ENCODE data around the gene LRIT2. TPM values are rescaled to one million over a fixed set of nuclear protein-coding genes. Genes with fewer than 3 reads are reported as not detected.

LRIT2 gene
- total and polyA plus RNA-seq, 12 donors, result not detected

DNA sequence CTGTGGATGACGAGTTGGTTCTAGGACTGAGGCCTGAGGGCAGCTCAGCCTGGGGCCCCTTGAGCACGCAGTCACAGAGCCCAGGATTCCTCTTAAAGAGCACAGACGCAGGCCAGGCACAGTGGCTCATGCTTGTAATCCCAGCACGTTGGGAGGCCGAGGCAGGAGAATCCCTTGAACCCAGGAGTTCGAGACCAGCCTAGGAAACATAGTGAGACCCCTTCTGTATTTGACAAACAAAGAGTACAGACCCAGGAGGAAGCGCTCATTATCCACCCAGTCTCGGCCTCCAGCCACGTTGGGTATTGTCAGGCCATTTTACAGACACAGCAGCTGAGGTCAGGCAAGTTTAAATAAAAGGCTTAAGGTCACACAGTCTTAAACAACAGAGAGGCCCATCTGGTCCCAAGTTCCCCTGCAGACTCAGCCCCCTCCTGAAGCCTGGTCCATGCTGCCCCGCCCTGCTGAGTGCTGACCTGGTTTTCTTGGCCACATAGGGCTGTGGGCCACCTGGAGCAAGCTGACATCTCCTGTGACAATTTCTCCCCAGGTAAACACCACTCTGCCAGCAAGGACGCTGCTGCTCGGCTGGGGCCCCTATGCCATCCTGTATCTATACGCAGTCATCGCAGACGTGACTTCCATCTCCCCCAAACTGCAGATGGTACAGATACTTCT is 32.1 kb upstream of the LRIT2 start:
- H3K27ac ChIP-seq, result no peak overlapping the region
- no peak for TF ChIP-seq CTCF (IDR thresholded peaks at IDR 0.05)
- H3K4me3 ChIP-seq, result no peak overlapping the region
- ATAC-seq, result no peak
- DNase-seq, result no peak
- WGBS, 2 donors, result 75 to 78% methylated on average over 15 of the region's 15 CpGs
- H3K36me3 ChIP-seq, result no peaks in the 10 kb centered on the region
- peaks cover 0 to 9% (median 0%) of the 10 kb centered on the region in 9 donors for H3K4me1 ChIP-seq
- intact Hi-C loops (cut with DNase I), result loop anchor here in 1 of 10 donors (5.0 kb wide), 1 partner anchor 110 kb away; no protein-coding TSS in a partner anchor
- no peaks in the 10 kb centered on the region for H3K9me3 ChIP-seq
- H3K27me3 ChIP-seq, result peaks cover 0 to 41% (median 18%) of the 10 kb centered on the region in 7 donors

- intact Hi-C loops (cut with DNase I), result loop anchor here in 1 of 10 donors (5.0 kb wide), 1 partner anchor 109 kb away; no protein-coding TSS in a partner anchor
- no peaks in the 10 kb centered on the region for H3K36me3 ChIP-seq
- TF ChIP-seq CTCF (IDR thresholded peaks at IDR 0.05), result peak; percentile 13 to 71 (median 63)
- no peak overlapping the region for H3K4me3 ChIP-seq
- H3K4me1 ChIP-seq, result peaks cover 0 to 9% (median 0%) of the 10 kb centered on the region in 9 donors
- DNase-seq (peak; percentile 46 to 60), ATAC-seq (peak; percentile 10 to 75 (median 58))
- WGBS, 2 donors, result 35 to 36% methylated on average over 35 of the region's 35 CpGs
- H3K27me3 ChIP-seq, result peaks cover 0 to 41% (median 18%) of the 10 kb centered on the region in 7 donors
- peaks cover 0 to 4% (median 0%) of the 10 kb centered on the region in 11 donors for H3K9me3 ChIP-seq
- H3K27ac ChIP-seq, result no peak overlapping the region
Observed at GRCh38 chr10:84256510-84257342, 31.4 kb upstream of the LRIT2 start.

DNA sequence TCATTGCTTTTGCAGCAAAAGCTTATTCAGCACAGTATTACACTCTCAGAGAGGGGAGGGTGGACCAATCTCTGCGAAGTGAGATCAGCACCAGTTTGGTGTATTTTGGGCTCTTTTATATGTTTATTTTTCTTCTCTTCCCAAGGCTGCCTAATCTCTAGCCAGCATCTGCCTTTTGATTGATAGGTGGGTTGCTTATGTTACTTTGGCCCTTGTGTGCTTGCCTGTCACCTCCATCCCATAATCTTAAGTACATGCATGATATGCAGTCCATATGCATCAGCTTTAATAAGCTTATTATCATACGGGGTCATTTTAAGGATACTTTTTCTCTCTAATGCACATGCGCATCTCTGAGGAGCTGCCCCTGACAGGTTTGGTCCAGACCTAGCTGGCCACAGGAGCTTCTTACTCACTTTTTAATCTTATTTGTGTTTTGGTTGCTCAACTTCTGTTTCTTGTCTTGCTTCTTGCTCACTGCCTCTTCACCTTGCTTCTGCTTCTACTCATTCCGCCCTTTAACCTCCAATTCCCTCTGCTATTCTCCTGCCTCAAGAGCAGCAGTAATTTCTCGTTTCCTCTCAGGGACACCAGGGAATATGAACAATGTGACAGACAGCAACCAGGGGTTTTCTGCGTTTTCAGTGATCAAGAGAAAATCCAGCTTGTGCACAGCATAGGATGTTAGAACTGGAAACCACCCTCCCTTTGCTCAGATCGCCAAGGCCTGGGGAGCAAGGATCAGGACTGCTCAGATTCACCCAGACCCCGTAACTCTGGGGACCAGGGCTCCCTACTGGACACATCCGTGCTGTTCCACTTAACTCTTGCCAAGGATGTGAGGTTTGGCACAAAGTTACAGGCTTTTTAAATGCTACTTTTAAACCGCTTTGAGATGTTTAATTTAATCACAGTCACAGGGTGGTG is 29.5 kb upstream of the LRIT2 start:
- Histone ChIP-seq H3K4me1 (peaks cover 0 to 9% (median 0%) of the 10 kb centered on the region in 9 donors), H3K27ac (no peak overlapping the region), H3K27me3 (peaks cover 0 to 36% (median 18%) of the 10 kb centered on the region in 7 donors), H3K36me3 (no peaks in the 10 kb centered on the region), H3K4me3 (no peak overlapping the region), H3K9me3 (peaks cover 0 to 11% (median 0%) of the 10 kb centered on the region in 11 donors)
- DNase-seq (no peak), ATAC-seq (no peak)
- WGBS, 2 donors, result 49 to 55% methylated on average over 10 of the region's 10 CpGs
- intact Hi-C loops (cut with DNase I), result loop anchor here in 1 of 10 donors (5.0 kb wide), 1 partner anchor 108 kb away; no protein-coding TSS in a partner anchor
- no peak for TF ChIP-seq CTCF (IDR thresholded peaks at IDR 0.05)
